SIG-M5 treated with dmso at 0.1 percent for 504 hours (cell line): ENCODE results near the gene AKAP10.
"Not testable (repeated sequence)": the region's sequence is repeated elsewhere in the genome, so short reads cannot be mapped to it uniquely, and the experiment has no call there.

Experiments
- DNase-seq: peaks from one replicate; lab custom pipeline; 2025; ENCODE audit not compliant: unreplicated experiment; lab: John Stamatoyannopoulos, UW

Gene AKAP10

DNA sequence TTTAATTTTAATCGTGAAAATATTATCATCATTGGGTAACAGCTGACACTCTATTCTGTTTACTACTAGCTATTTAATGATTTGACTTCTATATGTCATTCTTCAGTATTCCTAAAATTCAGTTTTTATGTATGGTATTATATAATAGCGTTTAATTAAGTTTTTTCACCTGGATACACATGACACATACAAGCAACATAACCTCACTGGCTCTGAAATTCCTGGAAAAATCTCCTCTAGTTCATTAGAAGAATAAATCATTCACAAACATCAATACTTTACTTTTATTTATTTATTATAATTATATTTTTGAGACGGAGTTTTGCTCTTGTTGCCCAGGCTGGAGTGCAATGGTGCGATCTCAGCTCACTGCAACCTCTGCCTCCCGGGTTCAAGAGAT is 44.0 kb downstream of the AKAP10 start:
- DNase-seq: no peak

- no peak for DNase-seq
Observed at GRCh38 chr17:19933221-19933620, 44.4 kb downstream of the AKAP10 start.

DNA sequence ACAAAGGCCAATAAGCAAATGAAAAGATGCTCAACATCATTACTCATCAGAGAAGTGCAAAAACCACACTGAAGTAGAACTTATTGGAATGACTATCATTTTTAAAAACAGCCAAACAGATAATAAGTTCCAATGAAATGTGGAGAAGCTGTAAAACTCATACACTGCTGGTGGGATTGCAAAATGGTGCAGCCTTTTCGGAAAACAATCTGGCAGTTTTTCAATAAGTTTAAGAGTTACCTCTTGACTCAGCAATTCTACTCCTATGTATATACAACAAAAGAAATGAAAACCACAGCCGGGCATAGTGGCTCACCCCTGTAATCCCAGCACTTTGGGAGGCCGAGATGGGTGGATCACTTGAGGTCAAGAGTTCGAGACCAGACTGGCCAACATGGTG is 49.3 kb downstream of the AKAP10 start:
- no peak for DNase-seq

DNA sequence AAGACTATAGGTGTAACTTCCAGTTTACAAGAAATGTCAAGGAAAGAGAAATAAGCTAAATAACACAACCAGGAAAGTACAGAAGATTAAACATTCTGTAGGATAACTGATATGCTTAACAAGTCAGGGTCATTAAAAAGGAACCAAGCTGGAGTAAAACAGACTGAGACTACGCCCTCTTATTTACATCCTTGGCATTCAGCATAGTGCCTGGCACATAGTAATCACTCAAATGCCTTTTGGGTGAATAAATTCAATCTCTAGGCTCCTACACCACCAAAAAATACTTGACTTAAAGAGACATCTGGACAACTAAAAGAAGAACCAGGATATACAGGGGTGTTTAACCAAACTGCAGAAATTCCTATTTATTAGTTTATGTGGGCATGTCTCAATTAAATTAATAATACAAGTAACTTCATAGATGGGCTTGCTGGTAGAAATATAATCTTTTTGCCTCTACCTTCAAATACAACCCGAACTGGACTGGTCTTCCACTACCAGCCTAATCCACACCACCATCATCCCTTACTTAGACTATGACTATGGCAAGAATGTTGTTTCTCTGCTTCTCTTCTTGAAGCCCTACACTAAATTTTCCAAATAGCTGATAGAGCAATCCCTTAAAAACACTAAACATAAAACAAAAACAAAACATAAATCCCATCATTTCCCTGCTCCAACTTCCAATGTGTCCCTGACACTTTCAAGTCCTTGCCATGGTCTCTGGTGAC is 62.2 kb downstream of the AKAP10 start:
- no peak for DNase-seq

DNA sequence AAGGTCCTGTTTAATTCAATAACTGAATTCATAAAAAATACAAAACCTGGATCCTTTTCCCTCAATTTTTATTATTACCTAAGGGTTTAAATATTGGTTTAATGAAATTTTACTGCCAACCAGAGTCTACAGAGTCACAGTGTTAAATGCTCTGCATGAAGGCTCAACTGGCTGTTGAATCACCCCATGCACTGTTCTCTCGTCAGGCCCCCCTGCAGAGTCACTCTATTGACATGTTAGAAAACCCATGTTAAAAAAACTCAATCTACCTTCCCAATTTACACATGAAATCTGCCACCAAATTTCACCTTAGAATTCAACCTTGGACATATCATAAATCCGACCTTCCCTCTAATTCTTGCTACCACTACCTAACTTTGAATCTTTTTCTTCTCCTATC is 66.6 kb downstream of the AKAP10 start:
- no peak for DNase-seq

DNA sequence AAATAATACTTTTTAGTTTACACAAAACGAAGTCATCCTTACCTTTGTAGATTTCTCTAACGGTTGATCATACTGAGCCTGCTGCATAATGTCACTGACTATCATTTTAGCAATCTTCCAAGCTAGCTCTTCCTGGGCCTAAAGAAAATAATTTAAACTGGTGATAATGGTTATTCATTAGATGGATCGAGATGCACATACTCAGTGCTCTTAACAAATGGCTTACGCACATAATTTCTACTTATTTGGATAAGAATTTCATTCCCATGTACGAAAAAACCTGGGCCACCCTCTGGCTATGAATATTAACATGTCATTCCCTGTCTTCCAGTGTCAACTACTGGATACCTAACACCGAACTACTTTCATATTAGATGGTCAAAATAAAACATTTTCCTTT is 68.5 kb downstream of the AKAP10 start:
- DNase-seq: no peak

- DNase-seq: no peak
Observed at GRCh38 chr17:19905502-19905901, 72.1 kb downstream of the AKAP10 start.

GRCh38 chr17:19904924-19905323 is 72.7 kb downstream of the AKAP10 start:
- DNase-seq: no peak

DNA sequence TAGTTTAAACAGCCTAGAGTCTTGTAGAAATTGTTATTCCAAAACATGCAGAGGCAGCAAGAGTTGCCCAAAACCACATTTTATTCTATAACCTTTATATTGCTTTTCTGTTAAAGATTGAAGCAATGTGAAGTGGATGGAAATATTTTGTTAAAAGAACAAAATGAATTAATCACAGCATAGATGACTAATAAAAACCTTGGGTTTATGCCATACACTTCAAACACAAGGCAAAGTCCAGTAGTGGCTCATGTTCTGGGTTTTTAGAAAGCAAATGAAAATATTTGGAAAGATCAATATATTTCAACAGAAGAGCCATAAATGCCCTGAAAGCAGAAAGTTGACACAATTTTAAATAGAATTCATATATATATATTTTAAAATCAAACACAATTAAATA is 73.2 kb downstream of the AKAP10 start:
- DNase-seq: no peak

DNA sequence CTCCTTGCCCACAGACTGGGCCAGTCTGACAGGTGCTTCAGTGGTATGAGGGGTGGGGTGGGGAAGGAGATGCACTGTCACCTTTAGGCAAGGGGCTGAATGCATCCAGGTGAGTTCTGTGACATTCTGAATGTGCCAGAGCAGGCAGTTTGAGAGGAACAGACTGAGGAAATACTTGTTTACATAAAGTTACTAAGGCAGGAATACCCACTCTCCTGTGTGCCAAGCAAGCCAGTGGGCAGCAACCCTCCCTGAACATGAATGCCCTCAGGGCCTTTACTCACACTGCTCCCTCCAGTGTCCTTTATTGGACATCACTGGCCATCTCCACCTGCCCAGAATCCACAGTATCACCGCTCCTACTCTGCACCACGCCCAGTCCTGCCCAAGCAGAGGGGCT is 76.8 kb downstream of the AKAP10 start:
- no peak for DNase-seq

- no peak for DNase-seq
Observed at GRCh38 chr17:19897903-19898302, 79.7 kb downstream of the AKAP10 start.

GRCh38 chr17:19897090-19897837 is 80.4 kb downstream of the AKAP10 start:
- no peak for DNase-seq

GRCh38 chr17:19896679-19897078 is 80.9 kb downstream of the AKAP10 start:
- no peak for DNase-seq

- DNase-seq: not testable (repeated sequence)
Observed at GRCh38 chr17:19890554-19890953, 87.1 kb downstream of the AKAP10 start.

DNA sequence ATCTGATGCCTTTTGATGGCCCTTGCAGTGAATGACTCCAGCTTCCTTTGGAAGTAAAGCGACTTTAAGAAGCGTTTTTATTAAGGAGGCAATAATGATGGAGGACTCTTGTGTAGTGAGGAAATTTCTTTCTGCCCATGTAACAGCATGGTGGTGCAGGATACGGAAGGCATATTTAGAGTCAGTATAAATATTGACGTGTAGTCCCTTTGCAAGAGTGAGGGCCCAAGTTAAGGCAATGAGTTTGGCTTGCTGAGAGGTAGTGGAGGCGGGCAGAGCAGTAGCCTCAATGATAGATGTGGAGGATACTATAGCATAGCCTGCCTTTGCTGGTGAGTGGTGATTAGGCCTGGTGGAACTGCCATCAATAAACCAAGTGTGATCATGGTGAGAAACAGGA is 87.6 kb downstream of the AKAP10 start:
- DNase-seq: not testable (repeated sequence)

DNA sequence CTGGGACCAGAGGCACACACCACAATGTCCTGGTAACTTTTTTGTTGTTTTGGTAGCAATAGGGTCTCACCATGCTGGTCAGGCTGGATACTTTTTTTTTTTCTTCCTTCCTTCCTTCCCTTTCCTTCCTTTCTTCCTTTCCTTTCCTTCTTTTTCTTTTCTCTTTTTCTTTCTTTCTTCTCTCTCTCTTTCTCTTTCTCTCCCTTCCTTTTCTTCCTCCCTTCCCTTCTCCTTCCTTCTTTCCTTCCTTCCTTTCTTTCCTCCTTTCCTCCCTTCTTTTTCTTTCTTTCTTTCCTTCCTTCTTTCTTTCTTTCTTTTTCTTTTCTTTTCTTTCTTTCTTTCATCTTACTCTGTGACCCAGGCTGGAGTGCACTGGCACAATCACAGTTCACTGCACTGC is 91.5 kb downstream of the AKAP10 start:
- DNase-seq: no peak

DNA sequence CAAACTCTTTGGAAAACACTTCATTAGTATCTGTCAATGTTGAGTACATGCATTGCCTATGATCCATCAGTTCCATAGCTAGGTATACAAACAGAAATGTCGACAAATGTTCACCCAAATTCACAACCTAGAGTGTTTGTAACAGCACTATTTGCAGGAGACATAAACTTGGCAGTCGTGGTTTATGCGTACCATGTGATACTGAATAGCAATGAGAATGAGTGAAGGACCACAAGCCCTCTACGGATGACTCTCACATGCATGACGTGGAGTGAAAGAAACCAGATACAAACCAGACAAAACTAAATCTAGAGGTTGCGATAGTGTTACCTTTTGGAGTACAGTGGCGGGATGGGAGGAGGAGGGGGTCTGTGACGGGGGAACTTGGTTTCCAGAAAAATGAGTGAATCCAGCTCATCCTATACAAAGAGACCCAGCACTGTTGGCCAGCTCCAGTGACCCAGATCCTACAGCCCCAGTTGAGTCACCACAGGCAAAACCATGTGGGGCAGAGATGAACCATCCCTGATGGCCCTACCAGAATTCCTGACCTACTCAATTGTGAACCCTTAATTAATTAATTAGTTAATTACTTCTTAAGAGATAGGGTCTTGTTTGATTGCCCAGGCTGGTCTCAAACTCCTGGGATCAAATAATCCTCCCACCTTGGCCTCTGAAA is 94.0 kb downstream of the AKAP10 start:
- no peak for DNase-seq

DNA sequence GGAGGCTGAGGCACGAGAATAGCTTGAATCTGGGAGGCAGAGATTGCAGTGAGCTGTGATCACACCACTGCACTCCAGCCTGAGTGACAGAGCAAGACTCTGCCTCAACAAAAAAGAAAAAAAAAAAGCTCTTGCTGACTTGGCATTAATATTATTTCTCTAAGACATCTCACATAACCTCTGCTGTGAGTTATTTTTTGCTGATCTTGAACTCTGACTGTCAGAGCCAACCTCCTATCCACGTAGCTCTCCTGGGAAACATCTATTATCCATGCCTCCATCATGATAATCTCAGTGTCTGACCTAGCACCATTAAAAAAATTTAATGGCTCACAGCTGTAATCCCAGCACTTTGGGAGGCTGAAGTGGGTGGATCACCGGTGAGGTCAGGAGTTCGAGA is 97.2 kb downstream of the AKAP10 start:
- DNase-seq: no peak

- no peak for DNase-seq
Observed at GRCh38 chr17:19877364-19877945, 100.2 kb downstream of the AKAP10 start.

DNA sequence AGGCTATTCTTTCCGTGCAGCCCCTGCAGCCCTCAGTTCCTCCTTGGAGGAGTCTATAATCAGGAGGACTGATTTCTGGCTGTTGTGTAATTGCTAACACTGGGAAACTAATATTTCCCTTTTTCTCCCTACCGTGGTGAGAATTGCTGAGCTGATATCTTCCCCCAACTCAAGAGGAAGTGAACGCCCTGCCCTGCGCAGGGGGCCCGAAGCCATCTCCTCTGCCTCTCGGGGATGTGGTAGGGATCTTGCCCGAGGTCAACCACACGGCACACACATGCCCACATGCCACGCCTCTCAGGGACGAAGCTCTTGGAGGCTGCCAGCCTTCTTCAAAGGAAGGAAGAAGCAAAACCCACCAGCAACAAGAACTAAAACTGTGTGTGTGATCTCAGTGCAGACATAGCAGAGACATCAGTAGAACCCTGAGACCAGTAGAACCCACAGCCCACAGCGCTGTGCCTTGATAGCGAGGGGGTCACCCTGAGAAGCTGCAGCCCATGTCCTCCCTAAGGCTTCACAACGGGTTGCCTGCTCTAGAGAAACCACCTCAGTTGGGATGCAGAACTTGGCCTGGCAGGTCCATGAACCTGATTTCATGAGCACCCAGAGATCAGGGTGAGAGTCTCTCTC is 101.0 kb downstream of the AKAP10 start:
- DNase-seq: peak; percentile 96

GRCh38 chr17:19874256-19874655 is 103.4 kb downstream of the AKAP10 start:
- no peak for DNase-seq
